Endothelial cell of umbilical vein (primary cell): ENCODE data around the gene UEVLD. TPM values are rescaled to one million over a fixed set of nuclear protein-coding genes. Genes with fewer than 3 reads are reported as not detected.

ENCODE experiments used
- BruUV-seq: library from RNA; stranded (reverse); fragments of 400-500 nt; replicated peaks from 2 replicates; lab custom pipeline; 2021; lab: Mats Ljungman, UMichigan
- CTCF ChIA-PET: fragments of 300-600, 350-600 bp; sonication (Branson Sonifier 250); formaldehyde crosslinking; loops from one replicate; lab custom pipeline; 2021; ENCODE audit warnings: antibody characterized with exemption, inconsistent platforms; lab: Charles Lee
- POLR2A ChIA-PET: fragments of 300-600, 350-600 bp; sonication (Branson Sonifier 250); formaldehyde crosslinking; loops from one replicate; lab custom pipeline; 2021; ENCODE audit warnings: antibody characterized with exemption, inconsistent platforms; lab: Charles Lee
- DNase-seq: peaks from one replicate; pipeline ENCODE4 v3.0.0-alpha.2; 2011; ENCODE audit warnings: low read depth, low spot score
- FAIRE-seq: peaks from 2 replicates; lab custom pipeline; 2011; peaks lifted over from hg19 to GRCh38; lab: Jason Lieb, UNC
- H2AFZ ChIP-seq: 2 replicates; pipeline ENCODE4 v1.6.0; 2012; ENCODE audit warnings: low read depth, low read length, control low read depth, inconsistent platforms
- H3K27ac ChIP-seq: 2 replicates; pipeline ENCODE4 v1.5.1; 2011; ENCODE audit warnings: low read depth, mild to moderate bottlenecking, control low read depth, low read length, moderate library complexity; ENCODE audit not compliant: insufficient read depth
- H3K27me3 ChIP-seq, 2 experiments: 2 replicates each; pipeline versions ENCODE4 v1.6.0 to v1.6.1; 2011; ENCODE audit warnings: low read length in 2 of 2, mixed read lengths in 1 of 2; ENCODE audit not compliant: control insufficient read depth in 2 of 2, insufficient read depth in 2 of 2
- H3K36me3 ChIP-seq, 2 experiments: 2 replicates in 1 of 2; 3 replicates in 1 of 2; pipeline ENCODE4 v1.5.1; 2011; ENCODE audit warnings: low read length in 2 of 2, mild to moderate bottlenecking in 1 of 2, moderate library complexity in 1 of 2; ENCODE audit not compliant: control insufficient read depth in 2 of 2, insufficient read depth in 2 of 2; ENCODE audit errors: extremely low read depth in 1 of 2
- H3K4me1 ChIP-seq: 3 replicates; pipeline ENCODE4 v1.5.1; 2011; ENCODE audit warnings: mild to moderate bottlenecking, low read length; ENCODE audit not compliant: control insufficient read depth, insufficient read depth; ENCODE audit errors: extremely low read depth
- H3K4me2 ChIP-seq: 2 replicates; pipeline ENCODE4 v1.6.1; 2011; ENCODE audit warnings: low read length, control low read depth, mixed read lengths; ENCODE audit not compliant: insufficient read depth
- H3K4me3 ChIP-seq, 3 experiments: fragments of 200-600 bp in 1 of 3; sonication (generic), shearing (Covaris generic) in 1 of 3; replicated peaks in 1 of 3; 2 replicates each; pipeline ENCODE4 v1.5.1; 2011 to 2016; ENCODE audit warnings: control low read depth in 3 of 3, low read length in 3 of 3, mild to moderate bottlenecking in 2 of 3, inconsistent platforms in 1 of 3, low read depth in 1 of 3, moderate library complexity in 1 of 3; ENCODE audit not compliant: insufficient read depth in 1 of 3
- H3K79me2 ChIP-seq: 2 replicates; pipeline ENCODE4 v1.6.0; 2012; ENCODE audit warnings: low read length, inconsistent platforms; ENCODE audit not compliant: control insufficient read depth, insufficient read depth
- H3K9ac ChIP-seq: replicated peaks from 2 replicates; pipeline ENCODE3; 2011; ENCODE audit warnings: low read length, control low read depth; ENCODE audit not compliant: insufficient read depth; ENCODE audit errors: extremely low read depth
- H3K9me1 ChIP-seq: replicated peaks from 3 replicates; pipeline ENCODE4 v1.6.0; 2011; ENCODE audit warnings: mild to moderate bottlenecking, low read length; ENCODE audit not compliant: control insufficient read depth, insufficient read depth; ENCODE audit errors: extremely low read depth
- H3K9me3 ChIP-seq: replicated peaks from 2 replicates; pipeline ENCODE4 v1.5.1; 2012; ENCODE audit warnings: low read length, inconsistent platforms; ENCODE audit not compliant: control insufficient read depth, insufficient read depth
- H4K20me1 ChIP-seq: replicated peaks from 2 replicates; pipeline ENCODE3; 2011; ENCODE audit warnings: mild to moderate bottlenecking, low read length; ENCODE audit not compliant: control insufficient read depth, insufficient read depth; ENCODE audit errors: extremely low read depth
- EZH2 ChIP-seq: IDR thresholded peaks from 2 replicates; pipeline ENCODE4 v1.6.1; 2012; ENCODE audit warnings: borderline replicate concordance, low read depth, mild to moderate bottlenecking, moderate library complexity, low read length, inconsistent platforms; ENCODE audit not compliant: severe bottlenecking
- GATA2 ChIP-seq: IDR thresholded peaks from 2 replicates; pipeline ENCODE4 v1.7.0; 2011; ENCODE audit warnings: low read depth, mild to moderate bottlenecking, moderate library complexity, mixed read lengths, low read length; ENCODE audit not compliant: insufficient read length, insufficient read depth
- JUN ChIP-seq: IDR thresholded peaks from 2 replicates; pipeline ENCODE4 v1.6.1; 2011; ENCODE audit warnings: borderline replicate concordance, low read depth; ENCODE audit not compliant: insufficient read length, insufficient read depth
- MYC ChIP-seq: IDR thresholded peaks from one replicate; pipeline ENCODE4 v1.6.1; 2011; ENCODE audit warnings: mild to moderate bottlenecking, low read depth, low read length
- POLR2A ChIP-seq: IDR thresholded peaks from 2 replicates; pipeline ENCODE4 v1.6.1; 2012; ENCODE audit warnings: low read depth, mild to moderate bottlenecking, control low read depth, low read length
- POLR2AphosphoS5 ChIP-seq: IDR thresholded peaks from 2 replicates; pipeline ENCODE4 v1.6.1; 2012; ENCODE audit warnings: low read depth, mild to moderate bottlenecking, control low read depth, low read length, moderate library complexity; ENCODE audit not compliant: insufficient read depth
- dilution Hi-C: fragments of 300-500 bp; cut with MboI; formaldehyde crosslinking; loops from one replicate; pipeline ENCODE4 v1.15.0; 2019; ENCODE audit warnings: low sequenced_read_pairs; ENCODE audit not compliant: extremely low pct_ligation_motif_present
- intact Hi-C: fragments of 100-400 bp; cut with micrococcal nuclease; formaldehyde crosslinking; loops from one replicate; pipeline ENCODE4 v1.10.0; 2022
- polyA plus RNA-seq, 4 experiments: library from polyadenylated mRNA; depleted of rRNA in 3 of 4; stranded (reverse) in 3 of 4; unstranded in 1 of 4; fragments of >200 nt; gene quantifications; 2 replicates each; pipeline versions ENCODE4 v1.2.1 to v1.2.3, GENCODE V29; 2011 to 2012; ENCODE audit warnings: missing spikeins in 1 of 4
- total RNA-seq: library from RNA; stranded (reverse); gene quantifications from 2 replicates; pipeline ENCODE4 v1.2.3, GENCODE V29; 2021
- TF ChIP-seq, protein P1 (sequence below): IDR thresholded peaks from 2 replicates; pipeline ENCODE4 v1.6.1; 2011; ENCODE audit not compliant: insufficient read depth, insufficient read length
- TF ChIP-seq, protein P2 (sequence below), 2 donors: IDR thresholded peaks; 1 replicate in 1 of 2; 2 replicates in 1 of 2; pipeline ENCODE4 v1.5.1; 2011; ENCODE audit warnings: low read length in 2 of 2, mild to moderate bottlenecking in 2 of 2, moderate library complexity in 2 of 2, control low read depth in 1 of 2, inconsistent platforms in 1 of 2, low read depth in 1 of 2; ENCODE audit not compliant: insufficient read depth in 1 of 2; ENCODE audit errors: extremely low read depth in 1 of 2

UEVLD gene
- total and polyA plus RNA-seq, 2 donors (not counting 3 experiments of a cell fraction or from before 2014, with no cell fraction given), result 9.2 to 19.1 TPM

DNA sequence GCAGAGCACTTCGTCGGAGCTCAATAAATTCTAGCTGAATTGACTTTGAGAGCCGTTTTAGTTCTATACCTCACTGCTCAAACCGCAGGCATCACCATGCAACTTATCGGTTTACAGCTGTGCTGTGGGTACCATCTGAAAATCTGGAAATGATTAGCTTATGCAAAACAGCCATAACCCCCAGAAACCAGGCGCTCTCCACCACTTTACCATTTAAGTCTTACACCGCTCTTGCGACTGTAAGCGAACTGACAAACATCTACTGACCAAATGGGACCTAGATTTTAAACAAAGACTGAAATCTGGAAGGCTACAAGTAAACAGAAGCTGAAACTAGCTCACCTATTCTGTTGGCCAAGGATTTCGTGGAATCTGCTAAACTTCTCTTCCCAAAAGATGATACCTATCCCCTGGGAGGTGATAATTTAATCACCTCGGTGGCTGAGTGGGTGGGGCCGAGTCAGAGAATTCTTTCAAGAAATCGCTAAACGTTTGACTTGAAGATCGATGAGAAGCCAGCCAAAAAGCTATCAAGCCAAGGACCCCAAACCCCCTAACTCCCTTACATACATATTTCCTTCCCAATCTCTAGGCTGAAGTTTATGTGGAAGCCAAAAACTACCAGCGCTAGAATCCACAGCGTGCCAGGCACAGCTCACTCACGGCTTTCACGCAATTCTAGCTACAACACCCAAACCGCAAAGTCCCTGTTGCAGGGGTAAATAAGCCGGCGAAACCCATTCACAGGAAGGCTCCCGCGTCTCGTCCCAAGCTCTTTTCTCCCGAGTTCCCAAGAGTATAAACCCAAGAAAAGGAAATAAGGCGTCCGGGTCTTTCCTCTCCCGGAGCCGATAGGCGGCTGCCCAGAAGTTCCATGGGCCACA, 45.0 kb upstream of the UEVLD start:
- DNase-seq (no peak), FAIRE-seq (peak; percentile 67)
- Histone ChIP-seq H4K20me1 (peaks cover 3% of the 10 kb centered on the region), H3K27me3 (no peaks in the 10 kb centered on the region), H3K9me3 (no peaks in the 10 kb centered on the region), H3K27ac (peak overlapping the region; percentile 74), H3K36me3 (no peaks in the 10 kb centered on the region), H3K4me2 (peak overlapping the region; percentile 100), H2AFZ (peak overlapping the region; percentile 96), H3K79me2 (peaks cover 48% of the 10 kb centered on the region), H3K9ac (peak overlapping the region; percentile 98), H3K4me1 (peaks cover 16% of the 10 kb centered on the region), H3K4me3 (peak overlapping the region; percentile 79 to 99 (median 97)), H3K9me1 (no peaks in the 10 kb centered on the region)
- dilution Hi-C loops (no loop called here), intact Hi-C loops (loop anchor here (1.0 kb wide), 6 partner anchors 45 to 311 kb away; partner anchors contain the start of genes GTF2H1, HPS5, TMEM86A and TSG101)
- ChIA-PET CTCF (interaction anchor here (1.0 to 4.0 kb wide), 8 partner anchors 12 to 518 kb away, joined by 3 to 13 read pairs (median 3); no protein-coding TSS in a partner anchor), POLR2A (interaction anchor here (0.7 to 2.2 kb wide), 4 partner anchors 14 to 107 kb away, joined by 3 to 9 read pairs (median 4); partner anchors contain the start of genes TSG101 and UEVLD)
- TF ChIP-seq POLR2AphosphoS5 (no peak), JUN (no peak), EZH2 (no peak), GATA2 (no peak), POLR2A (no peak), MYC (no peak)
- TF ChIP-seq, protein P1, sequence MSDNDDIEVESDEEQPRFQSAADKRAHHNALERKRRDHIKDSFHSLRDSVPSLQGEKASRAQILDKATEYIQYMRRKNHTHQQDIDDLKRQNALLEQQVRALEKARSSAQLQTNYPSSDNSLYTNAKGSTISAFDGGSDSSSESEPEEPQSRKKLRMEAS, result no peak
- TF ChIP-seq, protein P2, sequence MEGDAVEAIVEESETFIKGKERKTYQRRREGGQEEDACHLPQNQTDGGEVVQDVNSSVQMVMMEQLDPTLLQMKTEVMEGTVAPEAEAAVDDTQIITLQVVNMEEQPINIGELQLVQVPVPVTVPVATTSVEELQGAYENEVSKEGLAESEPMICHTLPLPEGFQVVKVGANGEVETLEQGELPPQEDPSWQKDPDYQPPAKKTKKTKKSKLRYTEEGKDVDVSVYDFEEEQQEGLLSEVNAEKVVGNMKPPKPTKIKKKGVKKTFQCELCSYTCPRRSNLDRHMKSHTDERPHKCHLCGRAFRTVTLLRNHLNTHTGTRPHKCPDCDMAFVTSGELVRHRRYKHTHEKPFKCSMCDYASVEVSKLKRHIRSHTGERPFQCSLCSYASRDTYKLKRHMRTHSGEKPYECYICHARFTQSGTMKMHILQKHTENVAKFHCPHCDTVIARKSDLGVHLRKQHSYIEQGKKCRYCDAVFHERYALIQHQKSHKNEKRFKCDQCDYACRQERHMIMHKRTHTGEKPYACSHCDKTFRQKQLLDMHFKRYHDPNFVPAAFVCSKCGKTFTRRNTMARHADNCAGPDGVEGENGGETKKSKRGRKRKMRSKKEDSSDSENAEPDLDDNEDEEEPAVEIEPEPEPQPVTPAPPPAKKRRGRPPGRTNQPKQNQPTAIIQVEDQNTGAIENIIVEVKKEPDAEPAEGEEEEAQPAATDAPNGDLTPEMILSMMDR (IDR thresholded peaks at IDR 0.05; ENCODE audit: extremely low read depth in 1 of 2, insufficient read depth in 1 of 2, low read depth in 1 of 2, low read length in 2 of 2), result no peak
- BruUV-seq, result TSS peak; percentile 57
